ENCODE data around the gene PLA2G6. TPM values are rescaled to one million over a fixed set of nuclear protein-coding genes. Genes with fewer than 3 reads are reported as not detected.

The PLA2G6 gene
- total and polyA plus RNA-seq, 2 of the 13 experiments (the other 11 are each of a cell fraction or from before 2014, with no cell fraction given): 4.8 to 11.5 TPM

GRCh38 chr22:38172832-38173640, 8.6 kb downstream of the PLA2G6 start (continued):
- TF ChIP-seq NR1H2 (CRISPR knock-in tag; IDR thresholded peaks at IDR 0.05; ENCODE audit: borderline replicate concordance, low read depth) (no peak), TARDBP (CRISPR knock-in tag; IDR thresholded peaks at IDR 0.05) (0 out of 2 replicates have a peak, but pooled peaks have one; percentile 16), KLF11 (CRISPR knock-in tag; IDR thresholded peaks at IDR 0.05) (no peak), ZMAT3 (CRISPR knock-in tag; conservative IDR thresholded peaks at IDR 0.05) (no peak), HNRNPH1 (optimal IDR thresholded peaks at IDR 0.05; ENCODE audit: low read depth, low read length) (no peak), SPEN (CRISPR knock-in tag; IDR thresholded peaks at IDR 0.05; ENCODE audit: low read depth) (no peak), RXRB (CRISPR knock-in tag; IDR thresholded peaks at IDR 0.05; ENCODE audit: borderline replicate concordance) (0 out of 2 replicates have a peak, but pooled peaks have one; percentile 8), GATAD1 (CRISPR knock-in tag; IDR thresholded peaks at IDR 0.05) (no peak), ZNF740 (CRISPR knock-in tag; IDR thresholded peaks at IDR 0.05) (no peak), CC2D1A (CRISPR knock-in tag; IDR thresholded peaks at IDR 0.05) (no peak), KLF16 (CRISPR knock-in tag; IDR thresholded peaks at IDR 0.05) (no peak), MEIS2 (CRISPR knock-in tag; IDR thresholded peaks at IDR 0.05) (peak; percentile 44; the same call in 1 of the 2 replicates), ZBTB44 (CRISPR knock-in tag; IDR thresholded peaks at IDR 0.05) (no peak), ASH2L (IDR thresholded peaks at IDR 0.05; ENCODE audit: insufficient read length, low read depth, low read length) (no peak), RFXAP (CRISPR knock-in tag; IDR thresholded peaks at IDR 0.05; ENCODE audit: borderline replicate concordance) (no peak), SP2 (CRISPR knock-in tag; IDR thresholded peaks at IDR 0.05) (no peak), MNT (IDR thresholded peaks at IDR 0.05) (no peak), ZNF235 (CRISPR knock-in tag; IDR thresholded peaks at IDR 0.05; ENCODE audit: borderline replicate concordance) (no peak), ZNF710 (CRISPR knock-in tag; IDR thresholded peaks at IDR 0.05; ENCODE audit: borderline replicate concordance) (no peak), ZNF180 (CRISPR knock-in tag; IDR thresholded peaks at IDR 0.05; ENCODE audit: borderline replicate concordance, low read depth) (no peak), RFXANK (CRISPR knock-in tag; IDR thresholded peaks at IDR 0.05) (no peak), NKX3-1 (CRISPR knock-in tag; IDR thresholded peaks at IDR 0.05) (no peak)
